Left lung (tissue), 10 donors: Measurements from ENCODE around the gene MED17. TPM values are rescaled to one million over a fixed set of nuclear protein-coding genes. Genes with fewer than 3 reads are reported as not detected.

ENCODE experiments used
- ATAC-seq: fragments of 200-7000 bp; cut with Tn5 transposase; one replicate; pipeline ENCODE4 v1.9.1; 2020; ENCODE audit warnings: moderate library complexity
- DNase-seq, 4 donors: peaks; one replicate each; pipeline ENCODE4 v3.0.0-alpha.2; 2013 to 2020
- H3K27ac ChIP-seq, 2 donors: fragments of 200-600 bp; sonication (generic) in 1 of 2; one replicate each; pipeline versions ENCODE4 v1.5.0 to v1.8.0; 2020 to 2021
- H3K27me3 ChIP-seq, 2 donors: fragments of 200-600 bp; sonication (generic) in 1 of 2; one replicate each; pipeline versions ENCODE4 v1.5.0 to v1.8.0; 2020 to 2021
- H3K36me3 ChIP-seq, 2 donors: fragments of 200-600 bp; sonication (generic) in 1 of 2; one replicate each; pipeline versions ENCODE4 v1.5.0 to v1.8.0; 2020 to 2021
- H3K4me1 ChIP-seq, 2 donors: fragments of 200-600 bp; one replicate each; pipeline ENCODE4 v1.8.0; 2021
- H3K4me3 ChIP-seq, 2 donors: fragments of 200-600 bp; sonication (generic) in 1 of 2; one replicate each; pipeline versions ENCODE4 v1.5.0 to v1.8.0; 2020 to 2021; ENCODE audit warnings: mild to moderate bottlenecking in 1 of 2
- H3K9me3 ChIP-seq, 2 donors: fragments of 200-600 bp; sonication (generic) in 1 of 2; one replicate each; pipeline versions ENCODE4 v1.5.0 to v1.8.0; 2020 to 2021
- CTCF ChIP-seq, 2 donors: fragments of 200-600 bp; sonication (generic) in 1 of 2; IDR thresholded peaks; one replicate each; pipeline versions ENCODE4 v1.5.0 to v1.8.0; 2021; ENCODE audit warnings: antibody characterized with exemption in 2 of 2
- intact Hi-C, 2 donors: fragments of 100-400 bp; cut with DNase I; formaldehyde crosslinking; loops; one replicate each; pipeline versions ENCODE4 v1.11.2 to v1.14.2; 2022
- polyA plus RNA-seq, 6 donors: library from polyadenylated mRNA; unstranded; fragments of 120-200 nt; gene quantifications; one replicate each; pipeline ENCODE4 v1.2.1, GENCODE V29; 2013; ENCODE audit not compliant: insufficient read length in 6 of 6
- total RNA-seq, 2 donors: library from RNA; stranded (reverse); fragmentation: NEBNext Ultra II Directional; extraction: Animal tissue kit (Norgen Biotek cat#: 25700); gene quantifications; one replicate each; pipeline ENCODE4 v1.2.1, GENCODE V29; 2021
- donor health status: DM: no; HTN: yes; CAD: no.
- donor health status: DM: no; HTN: no; CAD: no.

Gene MED17
- total and polyA plus RNA-seq, 8 donors: 26.3 to 46.0 (median 43.5) TPM

GRCh38 chr11:93829598-93829997 lies 45.5 kb downstream of the MED17 start:
- H3K27me3 ChIP-seq: no peaks in the 10 kb centered on the region
- no peak overlapping the region for H3K27ac ChIP-seq
- intact Hi-C loops: no loop called here
- H3K36me3 ChIP-seq: no peaks in the 10 kb centered on the region
- peak in 1 of 4 donors; percentile 21 for DNase-seq
- no peaks in the 10 kb centered on the region for H3K4me1 ChIP-seq
- no peak for ATAC-seq
- H3K9me3 ChIP-seq: no peaks in the 10 kb centered on the region
- no peak for TF ChIP-seq CTCF (IDR thresholded peaks at IDR 0.05)
- H3K4me3 ChIP-seq: no peak overlapping the region

- H3K27me3 ChIP-seq: no peaks in the 10 kb centered on the region
- no peak for TF ChIP-seq CTCF (IDR thresholded peaks at IDR 0.05)
- no peak overlapping the region for H3K27ac ChIP-seq
- ATAC-seq (no peak), DNase-seq (no peak)
- H3K36me3 ChIP-seq: no peaks in the 10 kb centered on the region
- no peaks in the 10 kb centered on the region for H3K4me1 ChIP-seq
- no peak overlapping the region for H3K4me3 ChIP-seq
- H3K9me3 ChIP-seq: no peaks in the 10 kb centered on the region
- intact Hi-C loops: no loop called here
Measured at GRCh38 chr11:93831343-93832127, 47.5 kb downstream of the MED17 start.

- Histone ChIP-seq H3K4me3 (no peak overlapping the region), H3K27me3 (no peaks in the 10 kb centered on the region), H3K27ac (no peak overlapping the region), H3K36me3 (no peaks in the 10 kb centered on the region), H3K9me3 (no peaks in the 10 kb centered on the region), H3K4me1 (no peaks in the 10 kb centered on the region)
- intact Hi-C loops: no loop called here
- DNase-seq: no peak
- no peak for TF ChIP-seq CTCF (IDR thresholded peaks at IDR 0.05)
- no peak for ATAC-seq
Measured at GRCh38 chr11:93832780-93833179, 48.7 kb downstream of the MED17 start.

GRCh38 chr11:93838967-93839366 lies 54.9 kb downstream of the MED17 start:
- Histone ChIP-seq H3K27ac (no peak overlapping the region), H3K4me1 (no peaks in the 10 kb centered on the region), H3K9me3 (no peaks in the 10 kb centered on the region), H3K36me3 (no peaks in the 10 kb centered on the region), H3K4me3 (no peak overlapping the region), H3K27me3 (no peaks in the 10 kb centered on the region)
- ATAC-seq: no peak
- DNase-seq: peak in 1 of 4 donors; percentile 23
- no peak for TF ChIP-seq CTCF (IDR thresholded peaks at IDR 0.05)
- intact Hi-C loops: no loop called here

GRCh38 chr11:93840180-93840579 lies 56.1 kb downstream of the MED17 start:
- H3K9me3 ChIP-seq: no peaks in the 10 kb centered on the region
- no peak overlapping the region for H3K27ac ChIP-seq
- no peaks in the 10 kb centered on the region for H3K36me3 ChIP-seq
- no peaks in the 10 kb centered on the region for H3K4me1 ChIP-seq
- ATAC-seq (no peak), DNase-seq (no peak)
- intact Hi-C loops: no loop called here
- no peak for TF ChIP-seq CTCF (IDR thresholded peaks at IDR 0.05)
- H3K4me3 ChIP-seq: no peak overlapping the region
- H3K27me3 ChIP-seq: no peaks in the 10 kb centered on the region
